ENCODE measurements around the gene MAPK10. TPM values are rescaled to one million over a fixed set of nuclear protein-coding genes. Genes with fewer than 3 reads are reported as not detected.

MAPK10 gene
- total RNA-seq, 4 donors from 2014 or later = 2.0 to 16.8 (median 4.1) TPM

GRCh38 chr4:86286726-86287125, 73.1 kb downstream of the MAPK10 start:
- Histone ChIP-seq H3K27me3 (no peaks in the 10 kb centered on the region), H3K4me3 (no peak overlapping the region), H3K36me3 (no peaks in the 10 kb centered on the region), H3K27ac (peak overlapping the region; percentile 2), H3K9me3 (no peaks in the 10 kb centered on the region), H3K4me1 (peaks cover 15% of the 10 kb centered on the region)
- WGBS = 50% methylated on average over 2 of the region's 2 CpGs
- no peak for DNase-seq (ENCODE audit: low spot score in 2 of 2)
- TF ChIP-seq POLR2AphosphoS5 (IDR thresholded peaks at IDR 0.05) (no peak), EP300 (IDR thresholded peaks at IDR 0.05) (no peak), POLR2A (IDR thresholded peaks at IDR 0.05) (no peak)
- TF ChIP-seq, protein P1, sequence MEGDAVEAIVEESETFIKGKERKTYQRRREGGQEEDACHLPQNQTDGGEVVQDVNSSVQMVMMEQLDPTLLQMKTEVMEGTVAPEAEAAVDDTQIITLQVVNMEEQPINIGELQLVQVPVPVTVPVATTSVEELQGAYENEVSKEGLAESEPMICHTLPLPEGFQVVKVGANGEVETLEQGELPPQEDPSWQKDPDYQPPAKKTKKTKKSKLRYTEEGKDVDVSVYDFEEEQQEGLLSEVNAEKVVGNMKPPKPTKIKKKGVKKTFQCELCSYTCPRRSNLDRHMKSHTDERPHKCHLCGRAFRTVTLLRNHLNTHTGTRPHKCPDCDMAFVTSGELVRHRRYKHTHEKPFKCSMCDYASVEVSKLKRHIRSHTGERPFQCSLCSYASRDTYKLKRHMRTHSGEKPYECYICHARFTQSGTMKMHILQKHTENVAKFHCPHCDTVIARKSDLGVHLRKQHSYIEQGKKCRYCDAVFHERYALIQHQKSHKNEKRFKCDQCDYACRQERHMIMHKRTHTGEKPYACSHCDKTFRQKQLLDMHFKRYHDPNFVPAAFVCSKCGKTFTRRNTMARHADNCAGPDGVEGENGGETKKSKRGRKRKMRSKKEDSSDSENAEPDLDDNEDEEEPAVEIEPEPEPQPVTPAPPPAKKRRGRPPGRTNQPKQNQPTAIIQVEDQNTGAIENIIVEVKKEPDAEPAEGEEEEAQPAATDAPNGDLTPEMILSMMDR (IDR thresholded peaks at IDR 0.05) = no peak

DNA sequence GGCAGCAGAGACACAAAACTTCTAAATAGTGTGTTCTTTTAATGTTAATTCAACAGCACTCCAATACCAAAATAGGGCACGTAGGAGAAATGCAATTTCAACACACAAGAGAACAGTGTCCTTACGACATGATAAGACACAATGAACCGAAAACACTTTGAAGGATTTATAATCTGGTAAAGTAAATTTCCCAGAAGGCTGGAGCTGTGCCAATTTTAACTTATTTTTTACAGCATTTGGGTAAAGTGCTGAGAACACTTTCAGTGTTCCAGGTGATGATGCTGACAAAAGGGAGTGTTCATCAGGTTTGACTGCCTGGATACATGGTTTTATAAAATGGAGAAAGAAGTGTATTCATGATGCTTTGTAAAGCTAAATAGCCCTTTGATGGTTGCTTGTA, 76.5 kb downstream of the MAPK10 start:
- TF ChIP-seq, protein P1 (IDR thresholded peaks at IDR 0.05) = no peak
- no peak for TF ChIP-seq POLR2AphosphoS5 (IDR thresholded peaks at IDR 0.05)
- TF ChIP-seq POLR2A (IDR thresholded peaks at IDR 0.05) = no peak
- TF ChIP-seq EP300 (IDR thresholded peaks at IDR 0.05) = no peak
- no peak overlapping the region for H3K4me3 ChIP-seq
- H3K4me1 ChIP-seq = peaks cover 15% of the 10 kb centered on the region
- no peaks in the 10 kb centered on the region for H3K36me3 ChIP-seq
- no peaks in the 10 kb centered on the region for H3K27me3 ChIP-seq
- DNase-seq (ENCODE audit: low spot score in 2 of 2) = no peak
- 48% methylated on average over 3 of the region's 3 CpGs for WGBS
- H3K27ac ChIP-seq = no peak overlapping the region
- H3K9me3 ChIP-seq = no peaks in the 10 kb centered on the region

- H3K36me3 ChIP-seq = no peaks in the 10 kb centered on the region
- peaks cover 6% of the 10 kb centered on the region for H3K4me1 ChIP-seq
- no peak overlapping the region for H3K4me3 ChIP-seq
- DNase-seq (ENCODE audit: low spot score in 2 of 2) = no peak
- H3K9me3 ChIP-seq = no peaks in the 10 kb centered on the region
- no peak overlapping the region for H3K27ac ChIP-seq
- TF ChIP-seq, protein P1 (IDR thresholded peaks at IDR 0.05) = no peak
- TF ChIP-seq POLR2A (IDR thresholded peaks at IDR 0.05) (no peak), POLR2AphosphoS5 (IDR thresholded peaks at IDR 0.05) (no peak), EP300 (IDR thresholded peaks at IDR 0.05) (no peak)
- no peaks in the 10 kb centered on the region for H3K27me3 ChIP-seq
- 82% methylated on average over 2 of the region's 2 CpGs for WGBS
These were observed 79.6 kb downstream of the MAPK10 start for GRCh38 chr4:86280246-86280645.

- peaks cover 6% of the 10 kb centered on the region for H3K4me1 ChIP-seq
- 91% methylated on average over 5 of the region's 5 CpGs for WGBS
These were observed 80.4 kb downstream of the MAPK10 start for GRCh38 chr4:86279293-86279960.

DNA sequence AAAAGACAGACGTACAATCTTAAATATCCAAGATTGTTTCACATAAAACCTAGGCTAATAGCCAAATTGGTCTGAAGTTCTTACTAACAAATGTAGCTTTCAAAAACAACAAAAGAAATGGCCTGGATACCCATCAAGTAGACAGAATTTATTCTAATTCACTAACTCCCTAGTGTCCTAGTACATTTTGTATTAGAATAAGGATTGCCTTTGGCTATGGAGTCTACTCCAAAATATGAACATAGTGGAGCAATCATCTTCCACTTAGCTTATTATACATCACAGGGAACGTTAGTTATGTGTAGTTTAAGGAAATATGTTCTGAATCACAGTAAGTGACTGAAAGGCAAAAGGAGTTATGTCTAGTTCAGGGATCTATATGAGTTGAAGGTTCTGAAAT, 81.7 kb downstream of the MAPK10 start:
- Histone ChIP-seq H3K9me3 (no peaks in the 10 kb centered on the region), H3K27me3 (no peaks in the 10 kb centered on the region), H3K36me3 (no peaks in the 10 kb centered on the region), H3K27ac (no peak overlapping the region), H3K4me3 (no peak overlapping the region), H3K4me1 (peaks cover under 1% of the 10 kb centered on the region)
- TF ChIP-seq POLR2AphosphoS5 (IDR thresholded peaks at IDR 0.05) (no peak), POLR2A (IDR thresholded peaks at IDR 0.05) (no peak), EP300 (IDR thresholded peaks at IDR 0.05) (no peak)
- TF ChIP-seq, protein P1 (IDR thresholded peaks at IDR 0.05) = no peak
- no peak for DNase-seq (ENCODE audit: low spot score in 2 of 2)
- 32% methylated on average over 2 of the region's 2 CpGs for WGBS

More at GRCh38 chr4:86279293-86279960, 80.4 kb downstream of the MAPK10 start:
- Histone ChIP-seq H3K36me3 (no peaks in the 10 kb centered on the region), H3K27me3 (no peaks in the 10 kb centered on the region), H3K27ac (no peak overlapping the region), H3K4me3 (no peak overlapping the region), H3K9me3 (no peaks in the 10 kb centered on the region)
- no peak for TF ChIP-seq EP300 (IDR thresholded peaks at IDR 0.05)
- no peak for TF ChIP-seq POLR2A (IDR thresholded peaks at IDR 0.05)
- TF ChIP-seq, protein P1 (IDR thresholded peaks at IDR 0.05) = no peak
- TF ChIP-seq POLR2AphosphoS5 (IDR thresholded peaks at IDR 0.05) = no peak
- no peak for DNase-seq (ENCODE audit: low spot score in 2 of 2)
